Sigmoid colon (tissue), 4 donors: ENCODE results near the gene ATP5F1A.

ENCODE experiments used
- CTCF ChIP-seq, 4 experiments: fragments of 450-650 bp in 3 of 4; fragments of 200-600 bp in 1 of 4; IDR thresholded peaks; one replicate each; pipeline ENCODE4 v1.5.1; 2016 to 2019; ENCODE audit warnings: antibody characterized with exemption in 4 of 4, mild to moderate bottlenecking in 3 of 4, moderate library complexity in 2 of 4
- EP300 ChIP-seq, 4 donors: sonication (generic); formaldehyde crosslinking; IDR thresholded peaks; one replicate each; pipeline ENCODE4 v1.6.1; 2017; ENCODE audit warnings: antibody characterized with exemption in 4 of 4
- POLR2A ChIP-seq, 2 donors: fragments of 450-650 bp; IDR thresholded peaks; one replicate each; pipeline ENCODE4 v1.6.1; 2016; ENCODE audit warnings: antibody characterized with exemption in 2 of 2, mild to moderate bottlenecking in 2 of 2, moderate library complexity in 2 of 2

- TF ChIP-seq POLR2A (IDR thresholded peaks at IDR 0.05): no peak
- no peak for TF ChIP-seq CTCF (IDR thresholded peaks at IDR 0.05)
- TF ChIP-seq EP300 (IDR thresholded peaks at IDR 0.05): no peak
These were observed 42.9 kb downstream of the ATP5F1A start for GRCh38 chr18:46054956-46055837.
